Stimulated activated CD4-positive, alpha-beta T cell treated with anti-CD3 and anti-CD28 coated beads, Interleukin-4, amount 100 ng/mL, for 24 hours (primary cell): Measurements from ENCODE around the gene PARD3.

Source experiments
- DNase-seq: peaks from one replicate; pipeline ENCODE4 v3.0.0-alpha.2; 2020

Gene PARD3

GRCh38 chr10:34107626-34108516 is 707.2 kb downstream of the PARD3 start:
- DNase-seq = no peak

- DNase-seq = no peak
Observed at GRCh38 chr10:34106356-34106885, 708.7 kb downstream of the PARD3 start.

GRCh38 chr10:34104829-34105572 is 710.1 kb downstream of the PARD3 start:
- no peak for DNase-seq

DNA sequence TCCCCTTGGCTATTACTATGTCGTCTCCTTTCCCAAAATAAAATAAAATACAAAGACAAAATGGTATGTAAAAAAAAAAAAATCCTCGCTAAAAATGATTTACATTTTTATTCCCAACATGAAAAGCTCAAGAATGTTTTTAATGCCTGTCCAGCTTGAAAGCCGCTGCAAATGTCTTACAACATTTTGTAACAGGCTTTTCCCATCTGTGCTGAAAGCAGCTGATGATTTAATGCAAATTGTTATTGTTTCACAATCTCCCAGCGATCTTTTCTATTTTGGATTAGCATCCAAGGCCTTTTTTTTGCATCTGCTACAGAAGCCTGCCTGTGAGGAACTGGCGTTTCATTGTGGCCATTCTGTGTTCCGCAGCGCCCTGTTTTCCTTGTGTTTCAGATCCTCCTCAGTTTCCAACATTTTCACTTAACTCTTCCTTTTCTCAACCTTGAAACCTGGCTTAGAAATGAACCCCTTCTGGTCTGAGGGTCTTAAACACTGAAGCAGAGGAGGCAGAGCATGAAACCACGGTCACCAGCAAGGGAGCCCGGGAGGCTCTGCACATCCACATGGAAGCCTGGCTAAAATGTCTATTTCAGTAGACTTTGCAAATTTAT is 712.1 kb downstream of the PARD3 start:
- no peak for DNase-seq

DNA sequence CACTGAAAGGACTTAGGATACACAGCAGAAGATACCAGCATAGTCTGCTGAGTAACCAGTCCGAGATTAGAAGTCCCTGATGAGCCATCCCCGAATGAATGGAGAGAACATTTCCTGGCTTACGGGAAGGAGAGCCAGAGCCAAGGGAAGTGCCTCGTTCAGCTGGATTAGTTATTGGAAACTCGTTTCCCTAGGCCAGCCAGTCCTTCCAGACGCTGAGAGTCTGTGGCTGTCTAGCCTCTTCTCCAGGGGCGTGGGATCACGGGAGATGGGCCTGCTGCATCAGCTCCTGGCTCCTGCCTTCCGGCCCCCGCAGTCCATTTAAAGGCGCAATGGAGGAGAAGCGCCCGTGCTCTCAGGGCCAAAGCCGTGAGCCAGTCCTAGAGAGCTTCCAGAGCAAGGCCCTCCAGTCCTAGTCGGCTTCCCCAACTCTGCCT is 712.8 kb downstream of the PARD3 start:
- DNase-seq = no peak

DNA sequence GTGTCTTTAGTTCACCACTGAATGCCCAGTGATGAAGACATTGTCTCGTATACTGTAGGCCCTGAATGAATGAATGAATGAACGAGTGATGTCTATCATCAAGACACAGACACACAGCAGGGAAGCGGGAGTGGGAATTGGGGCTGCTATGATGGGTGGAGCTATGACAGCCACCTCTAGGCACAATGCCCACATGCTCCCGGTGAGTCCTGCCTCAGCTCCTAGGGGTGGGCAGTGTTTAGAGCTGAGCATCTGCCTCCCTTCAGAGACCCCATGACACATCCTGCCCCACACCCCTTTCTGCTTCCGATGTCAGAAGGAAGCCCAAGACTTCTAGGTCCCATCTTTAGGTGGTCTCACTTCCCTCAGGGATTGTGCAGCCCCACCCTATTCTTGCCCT is 714.1 kb downstream of the PARD3 start:
- DNase-seq = no peak

GRCh38 chr10:34098821-34099567 is 716.1 kb downstream of the PARD3 start:
- DNase-seq = no peak

DNA sequence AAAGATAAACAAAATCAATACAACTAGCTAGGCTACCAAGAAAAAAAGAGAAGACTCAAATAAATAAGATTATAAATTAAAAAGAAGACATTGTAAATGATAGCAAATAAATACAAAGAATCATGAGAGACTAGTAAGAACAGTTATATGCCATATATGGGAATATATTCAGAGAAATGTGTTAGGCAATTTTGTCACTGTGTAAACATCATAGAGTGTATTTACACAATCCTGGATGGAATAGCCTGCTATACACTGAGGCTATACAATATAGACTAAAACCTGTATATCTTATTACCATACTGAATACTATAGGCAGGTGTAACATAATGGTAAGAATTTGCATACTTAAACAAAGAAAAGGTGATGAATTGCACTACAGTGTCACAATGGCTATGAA is 717.4 kb downstream of the PARD3 start:
- DNase-seq = no peak

DNA sequence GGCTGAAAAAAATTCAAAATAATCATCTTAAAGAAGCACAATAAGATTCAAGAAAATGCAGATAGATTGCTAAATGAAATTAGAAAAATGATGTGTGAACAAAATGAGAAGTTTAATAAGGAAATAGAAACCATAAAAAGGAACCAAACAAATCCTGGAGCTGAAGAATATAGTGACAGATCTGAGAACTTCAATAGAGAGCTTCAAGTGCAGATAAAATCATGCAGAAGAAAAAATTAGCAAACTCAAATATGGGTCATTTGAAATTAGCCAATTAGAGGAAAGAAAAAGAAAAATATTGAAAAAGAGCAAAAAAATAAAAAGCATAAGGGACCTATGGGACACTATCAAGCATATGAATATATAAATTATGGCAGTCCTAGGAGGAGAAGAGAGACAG is 720.1 kb downstream of the PARD3 start:
- no peak for DNase-seq

GRCh38 chr10:34094146-34094696 is 720.9 kb downstream of the PARD3 start:
- no peak for DNase-seq

- no peak for DNase-seq
Observed at GRCh38 chr10:34092891-34093290, 722.2 kb downstream of the PARD3 start.

- no peak for DNase-seq
Observed at GRCh38 chr10:34091635-34092195, 723.4 kb downstream of the PARD3 start.

GRCh38 chr10:34089253-34089652 is 725.8 kb downstream of the PARD3 start:
- DNase-seq = no peak

GRCh38 chr10:34088208-34088794 is 726.8 kb downstream of the PARD3 start:
- DNase-seq = no peak

DNA sequence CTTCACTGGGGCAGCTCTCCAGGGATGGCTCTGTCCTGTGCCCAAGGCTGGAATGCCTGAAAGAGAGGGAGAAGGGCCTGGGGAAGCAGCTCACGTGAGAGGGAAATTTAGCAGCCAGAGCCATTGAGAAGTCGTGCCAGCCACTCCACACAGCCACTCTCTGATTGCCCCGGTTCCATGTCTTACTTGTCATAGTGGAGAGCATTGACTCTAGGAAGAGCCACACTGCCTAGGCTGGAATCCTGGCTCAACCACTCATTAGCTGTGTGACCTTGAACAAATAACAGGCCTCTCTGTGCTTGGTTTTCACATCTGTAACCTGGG is 728.0 kb downstream of the PARD3 start:
- no peak for DNase-seq

- no peak for DNase-seq
Observed at GRCh38 chr10:34083567-34083966, 731.5 kb downstream of the PARD3 start.

DNA sequence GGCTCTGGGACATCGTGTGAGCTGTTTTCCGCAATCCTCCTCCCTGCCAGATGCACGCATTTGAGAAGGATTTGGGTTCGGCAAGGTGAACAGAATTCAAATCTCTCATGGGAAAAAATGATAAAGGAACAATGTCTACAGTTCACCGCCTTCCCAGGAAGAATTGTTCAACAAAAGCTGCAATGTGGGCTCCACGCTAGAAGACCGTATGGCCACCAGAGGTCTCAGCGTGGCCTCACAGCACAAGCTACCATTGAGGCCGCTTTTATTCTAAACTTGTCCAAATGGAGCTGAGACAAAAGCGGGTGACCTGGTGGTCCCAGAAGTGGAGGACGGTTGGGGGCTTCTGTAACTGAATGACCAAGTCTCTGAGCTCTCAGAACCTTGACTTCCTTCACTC is 733.1 kb downstream of the PARD3 start:
- DNase-seq = no peak

DNA sequence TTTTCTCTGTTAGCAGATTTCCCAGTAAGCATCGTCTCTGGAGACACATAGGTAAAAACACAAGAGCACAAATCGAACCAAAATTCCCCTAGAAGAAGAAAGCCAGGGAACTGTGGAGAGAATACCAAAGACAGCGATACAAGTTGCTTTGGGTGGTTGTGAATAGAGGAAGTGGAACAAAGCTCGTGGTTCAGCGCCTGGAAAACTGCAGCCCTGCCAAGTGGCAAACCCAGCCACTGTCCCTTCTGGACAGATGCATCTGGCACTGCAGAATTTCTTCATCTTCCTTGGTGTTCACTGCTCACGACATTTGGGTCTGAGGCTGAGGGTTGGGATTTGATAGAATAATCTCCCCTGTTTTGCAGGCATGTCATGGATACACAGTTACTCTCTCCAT is 733.8 kb downstream of the PARD3 start:
- no peak for DNase-seq

GRCh38 chr10:34080485-34081346 is 734.4 kb downstream of the PARD3 start:
- no peak for DNase-seq

- no peak for DNase-seq
Observed at GRCh38 chr10:34079702-34080484, 735.2 kb downstream of the PARD3 start.
